ENCODE measurements around the gene ADAMTS10.
"Not testable (repeated sequence)": the region's sequence is repeated elsewhere in the genome, so short reads cannot be mapped to it uniquely, and the experiment has no call there.

Gene ADAMTS10

DNA sequence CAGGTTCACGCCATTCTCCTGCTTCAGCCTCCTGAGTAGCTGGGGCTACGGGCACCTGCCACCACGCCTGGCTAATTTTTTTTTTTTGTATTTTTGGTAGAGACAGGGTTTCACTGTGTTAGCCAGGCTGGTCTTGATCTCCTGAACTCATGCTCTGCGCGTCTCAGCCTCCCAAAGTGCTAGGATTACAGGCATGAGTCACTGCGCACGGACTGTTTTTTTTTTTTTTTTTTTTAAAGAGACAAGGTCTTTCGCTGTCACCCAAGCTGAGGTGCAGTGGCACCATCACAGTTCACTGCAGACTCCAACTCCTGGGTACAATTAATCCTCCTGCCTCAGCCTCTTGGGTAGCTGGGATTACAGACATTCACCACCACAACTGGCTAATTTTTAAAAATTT is 8.2 kb upstream of the ADAMTS10 start:
- no peaks in the 10 kb centered on the region for H3K36me3 ChIP-seq (ENCODE audit: control insufficient read depth in 1 of 2, insufficient read depth in 2 of 2, low read length in 2 of 2)
- H3K4me1 ChIP-seq (ENCODE audit: control insufficient read depth in 1 of 2, insufficient read depth in 2 of 2, low read length in 2 of 2) = no peaks in the 10 kb centered on the region

DNA sequence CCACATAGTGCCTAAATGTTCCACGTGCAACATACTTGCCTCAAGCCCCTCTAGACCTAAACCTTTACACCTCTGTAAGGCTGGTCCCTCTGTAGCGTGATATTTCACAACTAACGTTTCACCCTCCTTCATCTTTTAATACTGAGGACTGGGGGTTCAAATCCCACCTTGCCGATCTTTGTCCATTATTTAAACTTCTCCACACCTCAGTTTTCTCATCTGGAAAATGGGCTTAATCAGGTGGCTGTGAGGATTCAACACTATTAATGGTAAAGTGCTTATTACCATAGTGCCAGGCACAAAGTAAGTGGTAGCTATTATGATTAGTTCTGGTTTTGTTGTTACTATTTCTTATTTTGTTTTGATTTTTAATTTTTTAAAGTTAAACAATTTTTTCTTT is 7.5 kb upstream of the ADAMTS10 start:
- H3K27me3 ChIP-seq (ENCODE audit: low read depth, low read length) = no peaks in the 10 kb centered on the region
- H3K27ac ChIP-seq (ENCODE audit: low read length) = no peak overlapping the region
- no peaks in the 10 kb centered on the region for H3K9me3 ChIP-seq (ENCODE audit: control insufficient read depth in 1 of 2, low read length in 2 of 2)
- no peaks in the 10 kb centered on the region for H3K4me1 ChIP-seq (ENCODE audit: control insufficient read depth in 1 of 2, insufficient read depth in 2 of 2, low read length in 2 of 2)
- no peak overlapping the region for H3K4me3 ChIP-seq (ENCODE audit: low read depth in 1 of 2, low read length in 2 of 2)
- H3K36me3 ChIP-seq (ENCODE audit: control insufficient read depth in 1 of 2, insufficient read depth in 2 of 2, low read length in 2 of 2) = no peaks in the 10 kb centered on the region

More for the DNA sequence above, 8.2 kb upstream of the ADAMTS10 start:
- H3K27ac ChIP-seq (ENCODE audit: low read length) = no peak overlapping the region
- no peaks in the 10 kb centered on the region for H3K9me3 ChIP-seq (ENCODE audit: control insufficient read depth in 1 of 2, low read length in 2 of 2)
- H3K27me3 ChIP-seq (ENCODE audit: low read depth, low read length) = no peaks in the 10 kb centered on the region
- no peak overlapping the region for H3K4me3 ChIP-seq (ENCODE audit: low read depth in 1 of 2, low read length in 2 of 2)

DNA sequence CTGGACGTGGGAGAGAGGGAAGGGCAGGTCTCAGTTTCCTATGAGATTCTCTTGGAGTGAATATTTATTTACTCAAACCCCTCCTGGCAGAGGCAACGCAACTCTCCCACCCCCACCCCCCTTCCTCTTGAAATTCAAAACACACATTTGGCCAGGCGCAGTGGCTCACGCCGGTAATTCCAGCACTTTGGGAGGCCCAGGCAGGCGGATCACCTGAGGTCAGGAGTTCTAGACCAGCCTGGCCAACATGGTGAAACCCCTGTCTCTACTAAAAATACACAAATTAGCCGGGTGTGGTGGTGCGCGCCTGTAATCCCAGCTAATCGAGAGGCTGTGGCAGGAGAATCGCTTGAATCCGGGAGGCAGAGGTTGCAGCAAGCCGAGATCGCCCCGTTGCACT is 6.8 kb upstream of the ADAMTS10 start:
- not testable (repeated sequence) for H3K27ac ChIP-seq (ENCODE audit: low read length); H3K27me3 ChIP-seq (ENCODE audit: low read depth, low read length); H3K4me3 ChIP-seq (ENCODE audit: low read depth in 1 of 2, low read length in 2 of 2); H3K4me1 ChIP-seq (ENCODE audit: control insufficient read depth in 1 of 2, insufficient read depth in 2 of 2, low read length in 2 of 2); H3K9me3 ChIP-seq (ENCODE audit: control insufficient read depth in 1 of 2, low read length in 2 of 2); H3K36me3 ChIP-seq (ENCODE audit: control insufficient read depth in 1 of 2, insufficient read depth in 2 of 2, low read length in 2 of 2)

DNA sequence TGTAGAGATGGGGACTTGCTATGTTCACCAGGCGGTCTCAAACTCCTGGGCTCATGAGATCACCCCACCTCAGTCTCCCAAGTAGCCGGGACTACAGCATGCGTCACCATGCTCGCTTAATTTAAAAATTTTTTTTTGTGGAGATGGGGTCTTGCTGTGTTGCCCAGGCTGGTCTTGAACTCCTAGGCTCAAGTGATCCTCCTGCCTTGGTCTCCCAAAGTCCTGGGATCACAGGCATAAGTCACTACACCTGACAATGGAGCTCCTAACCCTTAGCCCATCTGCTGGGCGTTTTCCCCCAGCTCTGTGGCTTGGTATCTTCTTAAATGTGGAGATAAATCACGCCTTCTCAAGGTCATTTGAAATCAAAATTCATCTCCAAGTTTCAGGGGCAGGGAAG is 6.3 kb upstream of the ADAMTS10 start:
- no peaks in the 10 kb centered on the region for H3K27me3 ChIP-seq (ENCODE audit: low read depth, low read length)
- no peak overlapping the region for H3K27ac ChIP-seq (ENCODE audit: low read length)
- H3K4me3 ChIP-seq (ENCODE audit: low read depth in 1 of 2, low read length in 2 of 2) = no peak overlapping the region
- H3K9me3 ChIP-seq (ENCODE audit: control insufficient read depth in 1 of 2, low read length in 2 of 2) = no peaks in the 10 kb centered on the region
- H3K4me1 ChIP-seq (ENCODE audit: control insufficient read depth in 1 of 2, insufficient read depth in 2 of 2, low read length in 2 of 2) = peaks cover 0 to 3% of the 10 kb centered on the region in 2 donors
- H3K36me3 ChIP-seq (ENCODE audit: control insufficient read depth in 1 of 2, insufficient read depth in 2 of 2, low read length in 2 of 2) = no peaks in the 10 kb centered on the region

DNA sequence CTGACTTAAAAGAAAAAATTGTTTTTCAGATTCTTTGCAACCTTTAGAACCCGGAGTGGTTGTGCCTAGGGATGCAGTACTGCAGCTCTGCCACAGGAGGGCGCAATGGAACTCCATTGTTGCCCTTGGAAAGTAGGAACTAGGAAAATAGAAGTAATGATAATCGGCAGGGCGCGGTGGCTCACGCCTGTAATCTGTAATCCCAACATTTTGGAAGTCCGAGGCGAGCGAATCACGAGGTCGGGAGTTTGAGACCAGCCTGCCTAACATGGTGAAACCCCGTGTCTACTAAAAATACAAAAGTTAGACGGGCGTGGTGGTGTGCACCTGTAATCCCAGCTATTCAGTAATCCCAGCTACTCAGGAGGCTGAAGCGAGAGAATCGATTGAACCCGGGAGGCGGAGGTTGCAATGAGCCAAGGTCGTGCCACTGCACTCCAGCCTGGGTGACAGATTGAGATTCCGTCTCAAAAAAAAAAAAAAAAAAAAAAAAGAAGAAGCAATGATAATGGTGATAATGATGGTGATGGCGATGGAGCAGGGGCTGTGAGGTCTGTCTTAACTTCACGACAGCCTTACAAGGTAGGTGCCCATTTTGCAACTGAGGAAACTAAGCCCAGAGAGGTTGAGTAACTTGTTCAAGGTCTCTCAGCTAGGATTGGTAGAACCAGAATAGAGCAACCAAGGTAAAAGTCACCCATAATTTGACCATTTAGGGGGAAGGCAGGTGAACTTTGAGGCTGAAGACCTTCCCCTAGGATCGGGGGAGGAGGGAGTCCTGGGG is 5.5 kb upstream of the ADAMTS10 start:
- no peak overlapping the region for H3K27ac ChIP-seq (ENCODE audit: low read length)
- no peaks in the 10 kb centered on the region for H3K36me3 ChIP-seq (ENCODE audit: control insufficient read depth in 1 of 2, insufficient read depth in 2 of 2, low read length in 2 of 2)
- H3K27me3 ChIP-seq (ENCODE audit: low read depth, low read length) = no peaks in the 10 kb centered on the region
- H3K9me3 ChIP-seq (ENCODE audit: control insufficient read depth in 1 of 2, low read length in 2 of 2) = no peaks in the 10 kb centered on the region
- H3K4me1 ChIP-seq (ENCODE audit: control insufficient read depth in 1 of 2, insufficient read depth in 2 of 2, low read length in 2 of 2) = peaks cover 0 to 8% of the 10 kb centered on the region in 2 donors
- H3K4me3 ChIP-seq (ENCODE audit: low read depth in 1 of 2, low read length in 2 of 2) = no peak overlapping the region

DNA sequence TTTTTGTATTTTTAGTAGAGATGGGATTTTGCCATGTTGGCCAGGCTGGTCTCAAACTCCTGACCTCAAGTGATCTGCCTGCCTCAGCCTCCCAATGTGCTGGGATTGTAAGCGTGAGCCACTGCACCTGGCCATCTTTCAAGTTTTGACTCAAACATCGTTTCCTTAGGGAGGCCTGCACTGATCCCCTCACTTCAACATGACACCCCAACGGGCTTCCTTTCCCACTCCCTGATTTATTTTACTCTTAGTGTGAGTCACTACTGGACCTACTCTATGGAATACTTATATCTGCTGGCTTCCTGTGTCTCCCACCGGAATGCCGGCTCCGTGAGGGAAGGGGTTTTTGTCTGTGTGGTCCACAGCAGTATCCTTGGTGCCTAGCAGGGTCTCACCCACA is 4.5 kb upstream of the ADAMTS10 start:
- no peak overlapping the region for H3K4me3 ChIP-seq (ENCODE audit: low read depth in 1 of 2, low read length in 2 of 2)
- no peak overlapping the region for H3K27ac ChIP-seq (ENCODE audit: low read length)
- no peaks in the 10 kb centered on the region for H3K36me3 ChIP-seq (ENCODE audit: control insufficient read depth in 1 of 2, insufficient read depth in 2 of 2, low read length in 2 of 2)
- H3K4me1 ChIP-seq (ENCODE audit: control insufficient read depth in 1 of 2, insufficient read depth in 2 of 2, low read length in 2 of 2) = peaks cover 0 to 8% of the 10 kb centered on the region in 2 donors
- H3K27me3 ChIP-seq (ENCODE audit: low read depth, low read length) = peaks cover 3% of the 10 kb centered on the region
- no peaks in the 10 kb centered on the region for H3K9me3 ChIP-seq (ENCODE audit: control insufficient read depth in 1 of 2, low read length in 2 of 2)

DNA sequence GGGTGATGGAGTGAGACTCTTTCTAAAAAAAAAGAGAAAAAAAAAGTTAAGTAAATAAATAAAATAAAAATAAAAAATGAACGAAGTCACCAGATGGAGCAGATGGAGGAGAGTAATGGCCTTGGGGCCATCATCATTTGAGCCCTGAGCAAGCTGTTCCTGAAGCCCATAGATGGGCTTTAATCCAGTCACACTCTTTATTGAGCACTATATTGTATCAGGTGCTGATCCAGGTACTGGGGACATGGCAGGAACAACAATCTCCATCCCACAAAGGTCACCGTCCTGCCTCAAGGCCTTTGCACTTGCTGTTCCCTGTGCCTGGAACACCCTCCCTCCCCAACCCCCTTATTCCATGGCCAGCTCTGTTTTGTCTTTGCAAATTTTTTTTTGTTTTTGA is 3.9 kb upstream of the ADAMTS10 start:
- peaks cover 0 to 8% of the 10 kb centered on the region in 2 donors for H3K4me1 ChIP-seq (ENCODE audit: control insufficient read depth in 1 of 2, insufficient read depth in 2 of 2, low read length in 2 of 2)
- no peak overlapping the region for H3K27ac ChIP-seq (ENCODE audit: low read length)
- no peak overlapping the region for H3K4me3 ChIP-seq (ENCODE audit: low read depth in 1 of 2, low read length in 2 of 2)
- no peaks in the 10 kb centered on the region for H3K36me3 ChIP-seq (ENCODE audit: control insufficient read depth in 1 of 2, insufficient read depth in 2 of 2, low read length in 2 of 2)
- no peaks in the 10 kb centered on the region for H3K9me3 ChIP-seq (ENCODE audit: control insufficient read depth in 1 of 2, low read length in 2 of 2)
- H3K27me3 ChIP-seq (ENCODE audit: low read depth, low read length) = peaks cover 8% of the 10 kb centered on the region

DNA sequence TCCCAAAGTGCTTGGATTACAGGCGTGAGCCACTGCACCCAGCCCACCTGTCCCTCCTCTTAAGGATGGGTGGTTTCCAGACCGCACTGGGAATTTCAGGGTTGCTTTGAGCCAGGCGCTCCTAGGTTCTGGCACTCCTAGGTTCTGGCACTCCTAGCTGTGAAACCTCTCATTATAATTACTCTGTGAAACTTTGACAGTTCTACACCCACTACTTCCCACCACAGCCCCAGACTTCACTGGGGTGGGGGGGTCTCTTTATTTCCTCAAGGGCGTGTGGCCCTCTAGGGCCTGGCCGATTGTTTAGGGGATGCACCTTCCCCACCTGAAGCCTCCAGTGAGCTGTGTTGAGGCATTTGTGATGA is 2.3 kb upstream of the ADAMTS10 start:
- no peaks in the 10 kb centered on the region for H3K36me3 ChIP-seq (ENCODE audit: control insufficient read depth in 1 of 2, insufficient read depth in 2 of 2, low read length in 2 of 2)
- H3K4me3 ChIP-seq (ENCODE audit: low read depth in 1 of 2, low read length in 2 of 2) = no peak overlapping the region
- no peaks in the 10 kb centered on the region for H3K9me3 ChIP-seq (ENCODE audit: control insufficient read depth in 1 of 2, low read length in 2 of 2)

DNA sequence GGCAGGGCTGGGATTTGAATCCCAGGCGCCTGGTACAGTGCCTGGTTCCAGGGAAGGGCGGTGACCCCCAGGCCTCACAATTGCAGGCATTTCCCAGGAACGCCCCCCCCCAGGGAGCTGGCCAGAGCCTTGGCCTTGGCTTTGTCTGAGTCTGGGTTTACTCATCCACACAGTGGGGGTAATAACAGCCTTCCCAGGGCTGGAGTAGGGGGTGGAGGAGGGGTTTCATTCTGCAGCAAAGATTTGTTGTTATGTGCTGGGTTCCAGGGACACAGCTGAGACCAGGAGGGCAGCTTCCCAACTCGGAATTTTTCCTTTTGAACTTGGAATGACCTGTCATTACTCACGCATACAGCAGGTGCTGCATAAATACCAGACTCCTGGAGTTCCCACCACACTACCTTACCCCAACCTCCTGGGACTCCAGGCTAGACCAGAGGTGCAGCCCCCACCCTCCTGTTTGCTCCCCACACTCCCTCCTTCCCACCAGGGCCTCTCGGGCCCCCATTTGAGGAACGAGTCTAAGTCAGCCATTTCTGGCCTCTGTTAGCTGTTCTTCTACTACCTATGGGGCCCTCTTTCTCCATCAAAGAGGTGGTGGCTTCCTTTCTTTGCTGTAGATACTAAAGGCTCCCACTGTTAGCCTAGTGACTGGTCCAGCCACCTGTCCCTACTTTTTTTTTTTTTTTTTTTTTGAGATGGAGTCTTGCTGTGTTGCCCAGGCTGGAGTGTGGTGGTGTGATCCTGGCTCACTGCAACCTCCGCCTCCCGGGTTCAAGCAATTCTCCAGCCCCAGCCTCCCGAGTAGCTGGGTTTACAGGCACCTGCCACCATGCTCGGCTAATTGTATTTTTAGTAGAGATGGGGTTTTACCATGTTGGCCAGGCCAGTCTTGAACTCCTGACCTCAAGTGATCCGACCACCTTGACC is 1.6 kb upstream of the ADAMTS10 start:
- Histone ChIP-seq H3K27ac (ENCODE audit: low read length) (no peak overlapping the region), H3K9me3 (ENCODE audit: control insufficient read depth in 1 of 2, low read length in 2 of 2) (no peaks in the 10 kb centered on the region), H3K27me3 (ENCODE audit: low read depth, low read length) (peaks cover 8% of the 10 kb centered on the region), H3K4me3 (ENCODE audit: low read depth in 1 of 2, low read length in 2 of 2) (no peak overlapping the region), H3K36me3 (ENCODE audit: control insufficient read depth in 1 of 2, insufficient read depth in 2 of 2, low read length in 2 of 2) (no peaks in the 10 kb centered on the region), H3K4me1 (ENCODE audit: control insufficient read depth in 1 of 2, insufficient read depth in 2 of 2, low read length in 2 of 2) (peaks cover 0 to 20% of the 10 kb centered on the region in 2 donors)

More for the DNA sequence above, 2.3 kb upstream of the ADAMTS10 start:
- Histone ChIP-seq H3K27me3 (ENCODE audit: low read depth, low read length) (peaks cover 8% of the 10 kb centered on the region), H3K27ac (ENCODE audit: low read length) (no peak overlapping the region), H3K4me1 (ENCODE audit: control insufficient read depth in 1 of 2, insufficient read depth in 2 of 2, low read length in 2 of 2) (peaks cover 0 to 20% of the 10 kb centered on the region in 2 donors)

DNA sequence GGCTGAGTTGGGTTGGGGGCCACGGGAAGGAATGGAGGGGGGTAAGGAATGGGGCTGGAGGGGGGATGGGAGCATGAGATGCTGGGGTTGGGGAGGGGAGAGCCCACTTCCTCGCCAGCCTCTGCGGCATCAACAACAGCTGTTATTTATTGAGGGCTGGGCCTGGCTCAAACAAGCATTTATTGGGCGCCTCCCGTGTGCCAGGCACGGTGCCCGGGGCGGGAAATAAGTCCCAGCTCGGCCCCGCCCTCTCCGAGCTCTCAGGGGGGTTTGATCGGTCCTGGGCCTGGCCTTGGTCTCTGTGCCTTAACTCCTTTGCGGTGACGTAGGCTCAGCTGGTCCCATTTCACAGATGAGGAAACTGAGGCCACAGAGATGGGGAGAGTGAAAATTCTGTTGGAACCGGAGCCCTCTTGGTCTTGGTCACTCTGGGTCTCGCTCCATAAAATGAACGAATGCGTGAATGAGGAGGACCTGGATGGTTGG is 919 bp upstream of the ADAMTS10 start:
- Histone ChIP-seq H3K9me3 (ENCODE audit: control insufficient read depth in 1 of 2, low read length in 2 of 2) (no peaks in the 10 kb centered on the region), H3K27ac (ENCODE audit: low read length) (no peak overlapping the region), H3K4me3 (ENCODE audit: low read depth in 1 of 2, low read length in 2 of 2) (no peak overlapping the region), H3K4me1 (ENCODE audit: control insufficient read depth in 1 of 2, insufficient read depth in 2 of 2, low read length in 2 of 2) (peaks cover 0 to 20% of the 10 kb centered on the region in 2 donors), H3K27me3 (ENCODE audit: low read depth, low read length) (peaks cover 8% of the 10 kb centered on the region), H3K36me3 (ENCODE audit: control insufficient read depth in 1 of 2, insufficient read depth in 2 of 2, low read length in 2 of 2) (no peaks in the 10 kb centered on the region)

DNA sequence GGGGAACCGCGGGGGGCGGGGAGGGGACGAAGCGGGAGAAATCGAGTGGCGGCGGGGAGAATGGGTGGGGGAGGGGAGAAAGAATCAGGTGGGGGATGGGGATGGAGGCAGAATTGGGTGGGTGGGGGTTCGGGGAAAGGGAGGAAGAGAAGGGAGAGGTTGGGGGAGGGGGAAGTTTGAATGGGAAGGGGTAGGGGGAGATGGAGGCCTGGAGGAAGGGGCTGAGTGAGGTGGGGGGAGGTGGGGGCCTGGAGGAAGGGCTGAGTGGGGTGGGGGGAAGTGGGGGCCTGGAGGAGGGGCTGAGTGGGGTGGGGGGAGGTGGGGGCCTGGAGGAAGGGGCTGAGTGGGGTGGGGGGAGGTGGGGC is 403 bp upstream of the ADAMTS10 start:
- peaks cover 8% of the 10 kb centered on the region for H3K27me3 ChIP-seq (ENCODE audit: low read depth, low read length)
- H3K9me3 ChIP-seq (ENCODE audit: control insufficient read depth in 1 of 2, low read length in 2 of 2) = no peaks in the 10 kb centered on the region
- peak overlapping the region in 1 of 2 donors; percentile 80 for H3K4me3 ChIP-seq (ENCODE audit: low read depth in 1 of 2, low read length in 2 of 2)
- H3K36me3 ChIP-seq (ENCODE audit: control insufficient read depth in 1 of 2, insufficient read depth in 2 of 2, low read length in 2 of 2) = no peaks in the 10 kb centered on the region
- no peak overlapping the region for H3K27ac ChIP-seq (ENCODE audit: low read length)
- peaks cover 0 to 20% of the 10 kb centered on the region in 2 donors for H3K4me1 ChIP-seq (ENCODE audit: control insufficient read depth in 1 of 2, insufficient read depth in 2 of 2, low read length in 2 of 2)

All from muscle layer of duodenum (tissue), 2 donors.